PC-9 (cell line): ENCODE data around the gene USP44.

Experiments used
- EZH2 ChIP-seq: fragments of 200-600 bp; sonication (generic); IDR thresholded peaks from 2 replicates; pipeline ENCODE4 v1.8.0; 2017; ENCODE audit warnings: antibody characterized with exemption, low read depth
- TF ChIP-seq, protein P1 (sequence below): fragments of 200-600 bp; sonication (generic); conservative IDR thresholded peaks from 2 replicates; pipeline ENCODE4 v1.6.1; 2017; ENCODE audit warnings: mixed run types, antibody characterized with exemption, mild to moderate bottlenecking, moderate library complexity

DNA sequence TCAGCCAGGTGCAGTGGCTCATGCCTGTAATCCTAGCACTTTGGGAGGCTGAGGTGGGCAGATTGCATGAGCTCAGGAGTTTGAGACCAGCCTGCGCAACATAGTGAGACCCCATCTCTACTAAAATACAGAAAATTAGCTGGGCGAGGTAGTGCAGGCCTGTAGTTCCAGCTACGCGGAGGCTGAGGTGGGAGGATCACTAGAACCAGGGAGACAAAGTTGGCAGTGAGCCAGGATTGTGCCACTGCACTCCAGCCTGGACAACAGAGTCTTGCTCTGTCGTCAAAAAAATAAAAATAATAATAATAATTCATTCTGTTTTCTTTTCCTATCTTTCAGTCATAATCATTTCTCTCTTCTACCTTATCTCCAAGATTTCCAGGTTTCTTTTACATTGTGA, 48.6 kb upstream of the USP44 start:
- TF ChIP-seq, protein P1, sequence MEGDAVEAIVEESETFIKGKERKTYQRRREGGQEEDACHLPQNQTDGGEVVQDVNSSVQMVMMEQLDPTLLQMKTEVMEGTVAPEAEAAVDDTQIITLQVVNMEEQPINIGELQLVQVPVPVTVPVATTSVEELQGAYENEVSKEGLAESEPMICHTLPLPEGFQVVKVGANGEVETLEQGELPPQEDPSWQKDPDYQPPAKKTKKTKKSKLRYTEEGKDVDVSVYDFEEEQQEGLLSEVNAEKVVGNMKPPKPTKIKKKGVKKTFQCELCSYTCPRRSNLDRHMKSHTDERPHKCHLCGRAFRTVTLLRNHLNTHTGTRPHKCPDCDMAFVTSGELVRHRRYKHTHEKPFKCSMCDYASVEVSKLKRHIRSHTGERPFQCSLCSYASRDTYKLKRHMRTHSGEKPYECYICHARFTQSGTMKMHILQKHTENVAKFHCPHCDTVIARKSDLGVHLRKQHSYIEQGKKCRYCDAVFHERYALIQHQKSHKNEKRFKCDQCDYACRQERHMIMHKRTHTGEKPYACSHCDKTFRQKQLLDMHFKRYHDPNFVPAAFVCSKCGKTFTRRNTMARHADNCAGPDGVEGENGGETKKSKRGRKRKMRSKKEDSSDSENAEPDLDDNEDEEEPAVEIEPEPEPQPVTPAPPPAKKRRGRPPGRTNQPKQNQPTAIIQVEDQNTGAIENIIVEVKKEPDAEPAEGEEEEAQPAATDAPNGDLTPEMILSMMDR = no peak
- no peak for TF ChIP-seq EZH2
